Panc1 (cell line): ENCODE data around the gene EID3.

Experiments
- CTCF ChIP-seq: fragments of 450-650 bp; IDR thresholded peaks from 2 replicates; pipeline ENCODE4 v1.5.1; 2017; ENCODE audit warnings: mild to moderate bottlenecking
- POLR2AphosphoS5 ChIP-seq: IDR thresholded peaks from 2 replicates; pipeline ENCODE4 v1.6.1; 2012; ENCODE audit warnings: mild to moderate bottlenecking, low read depth, low read length, moderate library complexity
- REST ChIP-seq, 2 experiments: IDR thresholded peaks; 2 replicates each; pipeline ENCODE4 v1.6.1; 2011 to 2012; ENCODE audit warnings: low read depth in 2 of 2, control low read depth in 1 of 2, low read length in 1 of 2, mild to moderate bottlenecking in 1 of 2, moderate library complexity in 1 of 2; ENCODE audit not compliant: insufficient read depth in 1 of 2
- SIN3A ChIP-seq: IDR thresholded peaks from 2 replicates; pipeline ENCODE4 v1.6.1; 2012; ENCODE audit warnings: low read depth, mild to moderate bottlenecking, low read length, moderate library complexity, borderline replicate concordance; ENCODE audit not compliant: insufficient read depth

GRCh38 chr12:104316936-104317335 is 13.4 kb downstream of the EID3 start:
- TF ChIP-seq CTCF (no peak), REST (IDR thresholded peaks at IDR 0.05; ENCODE audit: insufficient read depth in 1 of 2, low read depth in 2 of 2, low read length in 1 of 2) (no peak), POLR2AphosphoS5 (no peak), SIN3A (no peak)
